Naive thymus-derived CD4-positive, alpha-beta T cell (primary cell): ENCODE results near the gene UNCX. TPM values are rescaled to one million over a fixed set of nuclear protein-coding genes. Genes with fewer than 3 reads are reported as not detected.
"Not testable (repeated sequence)": the region's sequence is repeated elsewhere in the genome, so short reads cannot be mapped to it uniquely, and the experiment has no call there.

Source experiments
- ATAC-seq: fragments of 150-1000 bp; cut with Tn5 transposase; 2 replicates; pipeline ENCODE4 v1.10.0; 2021; ENCODE audit warnings: mild to moderate bottlenecking, moderate library complexity
- CTCF ChIA-PET: fragments of 350-600 bp; sonication (Branson Sonifier 250); formaldehyde crosslinking; loops from one replicate; lab custom pipeline; 2021; ENCODE audit warnings: antibody characterized with exemption; lab: Charles Lee
- POLR2A ChIA-PET: fragments of 350-600 bp; sonication (Branson Sonifier 250); formaldehyde crosslinking; loops from one replicate; lab custom pipeline; 2021; ENCODE audit warnings: antibody characterized with exemption, inconsistent platforms; lab: Charles Lee
- DNase-seq, 9 donors: peaks; one replicate each; pipeline versions ENCODE4 v3.0.0 to v3.0.0-alpha.2; 2020 to 2022; ENCODE audit warnings: mixed read lengths in 1 of 9
- H3K27ac ChIP-seq: one replicate; pipeline ENCODE4 v1.7.0; 2013; ENCODE audit warnings: mild to moderate bottlenecking, low read depth, low read length, moderate library complexity
- H3K27me3 ChIP-seq, 2 donors: one replicate each; pipeline ENCODE4 v1.7.0; 2013; ENCODE audit warnings: low read length in 2 of 2, mild to moderate bottlenecking in 2 of 2, moderate library complexity in 2 of 2; ENCODE audit not compliant: control insufficient read depth in 2 of 2, insufficient read depth in 2 of 2
- H3K36me3 ChIP-seq, 3 experiments: 1 replicate in 2 of 3; 2 replicates in 1 of 3; pipeline ENCODE4 v1.7.0; 2013; ENCODE audit warnings: low read length in 3 of 3, mild to moderate bottlenecking in 3 of 3, moderate library complexity in 1 of 3; ENCODE audit not compliant: insufficient read depth in 3 of 3, control insufficient read depth in 2 of 3
- H3K4me1 ChIP-seq, 2 donors: one replicate each; pipeline ENCODE4 v1.7.0; 2013; ENCODE audit warnings: low read length in 2 of 2, mild to moderate bottlenecking in 2 of 2, moderate library complexity in 1 of 2; ENCODE audit not compliant: control insufficient read depth in 2 of 2, insufficient read depth in 2 of 2
- H3K4me3 ChIP-seq: 2 replicates; pipeline ENCODE4 v1.7.0; 2013; ENCODE audit warnings: mild to moderate bottlenecking, low read length
- H3K9me3 ChIP-seq, 3 experiments: 1 replicate in 2 of 3; 2 replicates in 1 of 3; pipeline ENCODE4 v1.7.0; 2013; ENCODE audit warnings: low read length in 3 of 3; ENCODE audit not compliant: control insufficient read depth in 2 of 3
- H3K27ac Mint-ChIP-seq, 9 donors: one replicate each; pipeline ENCODE4 v1.8.0; 2020 to 2022; ENCODE audit warnings: mixed read lengths in 9 of 9, mild to moderate bottlenecking in 8 of 9, moderate library complexity in 5 of 9, inconsistent platforms in 2 of 9
- H3K27me3 Mint-ChIP-seq, 5 donors: one replicate each; pipeline ENCODE4 v1.8.0; 2021 to 2022; ENCODE audit warnings: mixed read lengths in 5 of 5, mild to moderate bottlenecking in 1 of 5
- H3K36me3 Mint-ChIP-seq, 5 donors: one replicate each; pipeline ENCODE4 v1.8.0; 2020 to 2022; ENCODE audit warnings: mixed read lengths in 5 of 5, mild to moderate bottlenecking in 3 of 5, inconsistent platforms in 1 of 5
- H3K4me1 Mint-ChIP-seq, 7 donors: one replicate each; pipeline ENCODE4 v1.8.0; 2020 to 2022; ENCODE audit warnings: mixed read lengths in 7 of 7, mild to moderate bottlenecking in 3 of 7, inconsistent platforms in 1 of 7
- H3K4me3 Mint-ChIP-seq, 10 donors: one replicate each; pipeline ENCODE4 v1.8.0; 2020 to 2022; ENCODE audit warnings: mild to moderate bottlenecking in 10 of 10, mixed read lengths in 10 of 10, moderate library complexity in 6 of 10, inconsistent platforms in 2 of 10
- H3K9me3 Mint-ChIP-seq, 11 donors: one replicate each; pipeline ENCODE4 v1.8.0; 2020 to 2022; ENCODE audit warnings: mixed read lengths in 11 of 11, mild to moderate bottlenecking in 4 of 11, inconsistent platforms in 1 of 11, moderate library complexity in 1 of 11
- intact Hi-C, 2 donors: fragments of 100-400 bp; cut with micrococcal nuclease; formaldehyde crosslinking; loops; one replicate each; pipeline ENCODE4 v1.15.1; 2023
- polyA plus RNA-seq, 2 donors: library from polyadenylated mRNA; unstranded; fragments of 300-500 nt; fragmentation: Illumina TruSeq; gene quantifications; one replicate each; pipeline ENCODE4 v1.2.3, GENCODE V29; 2021
- total RNA-seq, 6 experiments: library from RNA in 5 of 6; stranded (reverse) in 5 of 6; gene quantifications; 1 replicate in 5 of 6; 2 replicates in 1 of 6; pipeline ENCODE4 v1.2.3 and lab custom pipeline; 2021 to 2026

Gene UNCX
- total and polyA plus RNA-seq, 7 experiments from 2014 or later = not detected

- ATAC-seq (no peak), DNase-seq (no peak)
- H3K4me1 Mint-ChIP-seq = peaks cover 0 to 2% (median 0%) of the 10 kb centered on the region in 7 donors
- Histone ChIP-seq H3K9me3 (no peaks in the 10 kb centered on the region), H3K4me1 (no peaks in the 10 kb centered on the region), H3K4me3 (no peak overlapping the region), H3K36me3 (no peaks in the 10 kb centered on the region), H3K27me3 (no peaks in the 10 kb centered on the region), H3K27ac (no peak overlapping the region)
- H3K4me3 Mint-ChIP-seq = no peak overlapping the region
- H3K27me3 Mint-ChIP-seq = peaks cover 13 to 53% (median 30%) of the 10 kb centered on the region in 5 donors
- ChIA-PET CTCF (no interaction called here), POLR2A (no interaction called here)
- intact Hi-C loops = no loop called here
- peaks cover 0 to 4% (median 0%) of the 10 kb centered on the region in 5 donors for H3K36me3 Mint-ChIP-seq
- no peaks in the 10 kb centered on the region for H3K9me3 Mint-ChIP-seq
- no peak overlapping the region for H3K27ac Mint-ChIP-seq
Observed at GRCh38 chr7:1257863-1258262, 25.2 kb downstream of the UNCX start.

DNA sequence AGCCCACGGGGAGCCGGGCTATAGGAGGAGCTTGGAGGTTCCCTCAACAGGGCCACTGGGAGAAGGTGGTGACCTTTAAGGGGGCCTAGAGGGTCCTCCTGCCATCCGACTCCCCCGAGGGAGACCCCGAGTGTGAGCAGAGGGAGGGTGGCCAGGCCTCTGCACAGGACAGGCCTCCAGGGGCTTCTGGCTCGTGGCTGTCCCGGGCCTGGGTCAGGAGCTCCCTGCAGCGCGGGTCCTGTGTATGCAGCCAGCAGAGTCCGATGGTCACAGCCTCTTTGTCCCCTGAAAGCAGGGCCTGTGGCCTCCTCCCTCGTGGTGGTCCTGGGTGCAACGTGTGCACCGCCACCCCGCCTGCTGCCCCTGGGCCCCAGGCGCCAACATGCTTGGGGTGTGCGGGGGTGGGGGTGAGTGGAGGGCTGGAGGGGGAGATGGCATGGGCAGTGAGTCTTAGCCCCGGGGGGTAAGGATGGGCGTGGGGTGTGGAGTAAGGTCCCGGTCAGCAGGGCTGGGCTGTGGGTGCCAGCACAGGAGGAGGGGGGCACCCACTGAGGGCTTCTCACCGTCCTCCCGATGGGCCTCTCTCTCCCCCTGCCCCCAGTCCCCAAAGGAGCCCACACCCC is 27.1 kb downstream of the UNCX start:
- Mint-ChIP-seq H3K36me3 (peaks cover 0 to 4% (median 0%) of the 10 kb centered on the region in 5 donors), H3K4me1 (no peaks in the 10 kb centered on the region), H3K27ac (no peak overlapping the region), H3K27me3 (peaks cover 4 to 45% (median 23%) of the 10 kb centered on the region in 5 donors), H3K9me3 (no peaks in the 10 kb centered on the region), H3K4me3 (no peak overlapping the region)
- no peaks in the 10 kb centered on the region for H3K9me3 ChIP-seq
- no peak overlapping the region for H3K27ac ChIP-seq
- no peaks in the 10 kb centered on the region for H3K36me3 ChIP-seq
- no peaks in the 10 kb centered on the region for H3K4me1 ChIP-seq
- H3K27me3 ChIP-seq = no peaks in the 10 kb centered on the region
- no peak overlapping the region for H3K4me3 ChIP-seq
- intact Hi-C loops = no loop called here
- ChIA-PET POLR2A (no interaction called here), CTCF (no interaction called here)
- ATAC-seq = no peak
- no peak for DNase-seq

DNA sequence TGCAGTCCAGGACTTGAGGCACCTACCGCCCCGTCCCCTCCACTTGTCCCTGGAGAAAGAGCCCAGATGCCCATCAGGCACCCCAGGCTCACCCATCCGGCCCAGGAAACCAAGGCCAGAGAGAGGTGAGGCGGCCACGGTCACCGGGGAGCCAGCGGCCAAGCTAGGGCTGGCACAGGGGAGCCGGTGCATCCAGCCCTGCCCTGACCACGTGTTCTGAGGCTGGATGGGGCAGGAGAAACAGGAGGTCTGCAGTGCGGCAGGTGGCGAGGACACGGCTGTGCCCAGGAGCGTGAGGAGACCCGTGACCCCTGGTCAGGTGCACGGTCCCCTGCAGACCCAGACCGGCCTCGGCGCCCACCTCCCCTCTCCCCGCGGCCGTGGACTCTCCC is 27.6 kb downstream of the UNCX start:
- Mint-ChIP-seq H3K9me3 (no peaks in the 10 kb centered on the region), H3K4me3 (no peak overlapping the region), H3K36me3 (peaks cover 0 to 4% (median 0%) of the 10 kb centered on the region in 5 donors), H3K27me3 (peaks cover 4 to 50% (median 28%) of the 10 kb centered on the region in 5 donors), H3K4me1 (no peaks in the 10 kb centered on the region), H3K27ac (no peak overlapping the region)
- H3K9me3 ChIP-seq = no peaks in the 10 kb centered on the region
- ChIA-PET CTCF (no interaction called here), POLR2A (no interaction called here)
- H3K27me3 ChIP-seq = no peaks in the 10 kb centered on the region
- ATAC-seq (no peak), DNase-seq (no peak)
- no peaks in the 10 kb centered on the region for H3K4me1 ChIP-seq
- H3K4me3 ChIP-seq = no peak overlapping the region
- no peaks in the 10 kb centered on the region for H3K36me3 ChIP-seq
- no peak overlapping the region for H3K27ac ChIP-seq
- intact Hi-C loops = no loop called here

DNA sequence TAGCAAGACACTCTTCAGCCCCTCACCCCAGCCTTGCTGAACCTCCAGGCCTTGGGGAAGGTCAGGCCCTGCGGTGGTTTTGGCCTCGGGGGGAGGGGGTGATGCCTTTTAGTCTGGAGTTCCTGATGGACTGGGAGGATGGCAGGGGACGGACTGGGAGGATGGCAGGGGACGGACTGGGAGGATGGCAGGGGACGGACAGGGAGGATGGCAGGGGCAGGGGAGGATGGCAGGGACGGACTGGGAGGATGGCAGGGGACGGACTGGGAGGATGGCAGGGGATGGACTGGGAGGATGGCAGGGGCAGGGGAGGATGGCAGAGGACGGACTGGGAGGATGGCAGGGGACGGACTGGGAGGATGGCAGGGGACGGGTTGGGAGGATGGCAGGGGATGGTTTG is 28.4 kb downstream of the UNCX start:
- H3K9me3 Mint-ChIP-seq, H3K4me1 ChIP-seq, H3K4me1 Mint-ChIP-seq, H3K27ac ChIP-seq, H3K27me3 ChIP-seq, ATAC-seq, H3K9me3 ChIP-seq, H3K36me3 ChIP-seq, CTCF ChIA-PET, H3K4me3 ChIP-seq, intact Hi-C loops, H3K4me3 Mint-ChIP-seq, POLR2A ChIA-PET, H3K27ac Mint-ChIP-seq, DNase-seq, H3K36me3 Mint-ChIP-seq: not testable (repeated sequence)
- peaks cover 7 to 52% (median 31%) of the 10 kb centered on the region in 5 donors for H3K27me3 Mint-ChIP-seq

DNA sequence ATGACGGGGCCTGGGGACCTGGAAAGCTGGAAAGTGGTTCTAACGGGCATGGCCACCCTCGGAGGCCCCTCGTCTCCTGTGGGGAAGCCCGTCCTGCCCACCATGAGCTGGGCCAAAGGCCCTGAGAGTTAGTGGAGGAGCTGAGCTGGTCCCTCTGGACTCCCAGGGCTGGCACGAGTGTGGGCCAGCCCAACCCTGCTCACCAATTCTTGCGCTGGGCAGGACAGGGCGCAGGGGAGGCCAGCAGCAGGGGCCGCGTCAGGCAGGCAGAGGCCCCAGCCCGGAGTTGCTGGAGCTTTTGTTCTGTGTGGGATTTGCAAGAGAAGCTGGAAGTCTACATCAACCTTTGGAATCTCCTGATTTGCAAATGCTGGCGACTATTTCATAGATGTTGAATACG is 29.8 kb downstream of the UNCX start:
- peaks cover 0 to 5% of the 10 kb centered on the region in 2 donors for H3K27me3 ChIP-seq
- no peaks in the 10 kb centered on the region for H3K4me1 Mint-ChIP-seq
- H3K36me3 ChIP-seq = no peaks in the 10 kb centered on the region
- H3K27ac Mint-ChIP-seq = no peak overlapping the region
- H3K27me3 Mint-ChIP-seq = peaks cover 4 to 49% (median 29%) of the 10 kb centered on the region in 5 donors
- peaks cover 0 to 4% (median 0%) of the 10 kb centered on the region in 5 donors for H3K36me3 Mint-ChIP-seq
- ChIA-PET POLR2A (no interaction called here), CTCF (no interaction called here)
- no peaks in the 10 kb centered on the region for H3K9me3 Mint-ChIP-seq
- DNase-seq = no peak
- intact Hi-C loops = no loop called here
- no peak overlapping the region for H3K4me3 ChIP-seq
- no peak overlapping the region for H3K4me3 Mint-ChIP-seq
- no peaks in the 10 kb centered on the region for H3K4me1 ChIP-seq
- H3K27ac ChIP-seq = no peak overlapping the region
- H3K9me3 ChIP-seq = no peaks in the 10 kb centered on the region
- ATAC-seq = no peak

DNA sequence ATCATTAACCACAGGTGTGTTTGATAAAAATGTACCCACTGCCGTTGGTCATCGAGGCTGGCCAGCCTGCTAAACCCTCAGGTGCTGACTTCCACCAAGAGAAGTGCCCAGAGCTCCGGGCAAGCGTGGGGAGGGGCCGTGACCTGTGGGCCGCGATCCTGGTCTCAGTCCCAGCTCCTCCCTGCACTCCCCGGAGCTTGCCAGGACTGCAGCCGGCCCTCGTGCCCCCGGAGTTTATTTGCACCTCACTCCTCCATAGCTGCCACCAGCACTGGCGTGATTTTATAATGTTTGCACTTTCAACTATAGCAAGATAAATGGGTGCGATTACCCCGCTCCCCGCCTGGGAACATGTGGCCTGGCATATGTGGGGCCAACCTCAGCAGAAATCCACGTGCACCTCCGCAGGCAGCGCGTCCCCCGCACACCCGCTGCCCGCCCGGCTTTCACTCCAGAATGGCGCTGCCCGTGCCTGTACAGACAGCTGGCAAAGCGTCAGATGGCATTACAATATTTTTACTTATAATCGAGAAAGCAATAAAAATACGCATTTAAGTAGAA is 30.8 kb downstream of the UNCX start:
- no peaks in the 10 kb centered on the region for H3K36me3 ChIP-seq
- ChIA-PET POLR2A (no interaction called here), CTCF (no interaction called here)
- ATAC-seq = no peak
- no peaks in the 10 kb centered on the region for H3K9me3 ChIP-seq
- Mint-ChIP-seq H3K4me3 (no peak overlapping the region), H3K27ac (no peak overlapping the region), H3K9me3 (no peaks in the 10 kb centered on the region), H3K36me3 (peaks cover 0 to 4% (median 0%) of the 10 kb centered on the region in 5 donors), H3K4me1 (no peaks in the 10 kb centered on the region), H3K27me3 (peaks cover 4 to 47% (median 29%) of the 10 kb centered on the region in 5 donors)
- intact Hi-C loops = no loop called here
- no peak for DNase-seq
- H3K4me1 ChIP-seq = no peaks in the 10 kb centered on the region
- no peak overlapping the region for H3K4me3 ChIP-seq
- H3K27me3 ChIP-seq = peaks cover 0 to 5% of the 10 kb centered on the region in 2 donors
- H3K27ac ChIP-seq = no peak overlapping the region
